ENCODE measurements around the gene ATP6V0D1.
"Not testable (repeated sequence)": the region's sequence is repeated elsewhere in the genome, so short reads cannot be mapped to it uniquely, and the experiment has no call there.

The ATP6V0D1 gene

DNA sequence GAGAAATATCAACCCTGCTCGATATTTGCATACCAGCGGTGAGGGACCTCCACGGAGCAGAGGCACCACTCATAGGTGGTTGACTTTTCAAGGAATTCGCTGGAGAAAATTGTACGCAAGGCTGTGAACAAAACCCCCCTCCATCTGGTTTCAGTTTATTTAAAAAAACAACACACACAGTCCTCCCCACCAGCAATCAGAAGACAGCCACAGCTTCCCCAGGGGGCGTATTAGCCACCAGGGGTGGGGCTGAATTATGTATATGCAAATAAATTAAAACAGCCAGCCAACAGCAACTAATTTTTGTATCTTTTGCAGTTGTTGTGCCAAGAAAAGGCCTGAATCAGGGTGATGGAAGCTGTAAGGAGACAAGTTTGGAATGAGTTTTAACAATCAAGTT is 55.9 kb downstream of the ATP6V0D1 start:
- no peak for DNase-seq

DNA sequence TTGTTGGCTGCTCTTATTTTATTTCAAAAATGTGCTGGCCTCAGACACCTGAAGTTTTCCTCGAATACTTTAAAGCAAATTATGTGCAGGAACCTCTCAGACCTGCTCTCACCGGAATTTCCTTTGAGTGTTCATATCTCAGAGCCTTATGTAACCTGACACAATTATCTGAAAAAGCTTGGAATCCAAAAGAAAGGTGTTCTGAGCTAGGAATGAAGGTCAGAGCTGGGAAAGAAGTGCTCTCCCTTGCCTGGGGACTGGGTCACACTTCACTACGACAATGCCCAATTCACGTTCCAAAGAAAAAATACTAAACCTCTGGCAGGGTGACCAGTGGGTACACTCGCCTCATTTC is 56.7 kb downstream of the ATP6V0D1 start:
- DNase-seq: no peak

DNA sequence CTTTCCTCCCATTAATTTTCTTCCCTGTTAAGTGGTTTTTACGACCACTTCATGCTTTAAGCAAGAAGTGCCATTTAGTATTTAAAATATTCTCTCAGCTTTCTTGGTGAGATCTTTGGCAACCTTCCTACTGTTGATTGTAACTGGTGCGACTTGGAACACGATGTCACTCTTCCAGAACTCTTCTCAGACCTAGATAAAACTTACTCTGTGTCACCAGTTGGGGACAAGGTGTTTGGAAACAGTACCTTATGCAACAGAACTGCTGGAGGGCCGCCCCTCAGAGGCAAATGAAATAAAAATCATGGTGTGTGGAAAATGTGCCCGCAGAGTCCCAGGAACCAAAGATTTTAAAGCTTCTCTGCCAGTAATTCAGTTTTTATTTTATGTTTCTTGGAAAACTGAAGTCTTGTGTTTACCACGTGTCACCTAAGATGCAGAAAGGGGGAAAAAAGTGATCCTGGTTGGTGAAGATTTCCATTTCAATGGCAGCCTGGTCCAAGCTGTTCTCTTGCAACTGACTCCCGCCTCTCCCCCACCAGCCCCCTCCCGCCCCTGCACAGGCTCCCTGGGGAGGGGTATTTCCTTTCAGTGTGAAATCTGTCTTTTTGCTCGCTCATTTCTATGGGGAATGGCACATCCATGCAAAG is 57.2 kb downstream of the ATP6V0D1 start:
- no peak for DNase-seq

DNA sequence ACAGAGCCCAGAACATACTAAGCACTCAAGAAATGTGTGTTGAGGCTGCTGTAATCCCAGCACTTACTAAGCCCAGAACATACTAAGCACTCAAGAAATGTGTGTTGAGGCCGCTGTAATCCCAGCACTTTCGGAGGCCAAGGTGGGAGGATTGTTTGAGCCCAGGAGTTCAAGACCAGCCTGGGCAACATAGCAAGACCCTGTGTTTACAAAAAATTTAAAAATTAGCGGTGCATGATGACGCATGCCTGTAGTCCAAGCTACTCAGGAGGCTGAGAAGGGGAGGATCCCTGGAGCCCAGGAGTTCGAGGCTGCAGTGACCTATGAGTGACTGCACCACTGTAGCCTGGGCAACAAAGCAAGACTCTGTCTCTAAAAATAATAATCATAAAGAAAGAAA is 57.9 kb downstream of the ATP6V0D1 start:
- no peak for DNase-seq

DNA sequence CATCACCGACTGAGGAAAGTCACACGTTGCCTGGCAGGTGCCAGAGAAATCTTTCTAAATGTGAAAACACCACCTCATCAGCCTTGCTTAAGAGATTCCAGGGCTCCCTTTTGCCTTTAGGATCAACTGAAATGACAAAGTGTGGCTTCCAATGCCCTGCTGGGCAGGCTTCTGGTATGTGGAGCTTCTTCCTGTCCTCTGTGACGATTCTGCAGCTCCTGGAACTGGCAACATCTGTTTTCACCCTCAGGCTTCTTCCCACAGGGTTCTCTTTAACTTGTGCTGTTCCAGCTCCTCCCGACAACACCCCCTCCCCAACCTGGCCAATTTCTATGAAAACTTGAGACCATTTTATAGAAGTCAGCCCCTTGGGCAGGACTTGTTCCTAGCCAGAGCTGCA is 59.9 kb downstream of the ATP6V0D1 start:
- no peak for DNase-seq

DNA sequence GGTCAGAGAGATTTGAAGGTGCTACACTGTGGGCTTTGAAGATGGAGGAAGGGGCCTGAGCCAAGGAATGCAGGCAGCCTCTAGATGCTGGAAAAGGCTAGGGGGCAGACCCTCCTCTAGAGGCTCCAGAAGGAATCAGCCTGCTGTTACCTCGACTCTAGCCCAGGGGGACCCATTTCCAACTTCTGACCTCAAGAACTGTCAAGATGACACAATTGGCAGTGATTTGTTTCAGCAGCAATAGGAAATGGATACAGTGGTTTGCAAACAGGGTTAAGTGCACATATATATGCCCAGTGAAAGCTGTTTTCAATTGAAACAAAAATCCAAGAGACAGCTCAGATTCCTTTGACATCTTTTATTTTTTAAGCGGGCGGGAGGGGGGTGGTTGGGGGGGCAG is 61.0 kb downstream of the ATP6V0D1 start:
- DNase-seq: no peak

DNA sequence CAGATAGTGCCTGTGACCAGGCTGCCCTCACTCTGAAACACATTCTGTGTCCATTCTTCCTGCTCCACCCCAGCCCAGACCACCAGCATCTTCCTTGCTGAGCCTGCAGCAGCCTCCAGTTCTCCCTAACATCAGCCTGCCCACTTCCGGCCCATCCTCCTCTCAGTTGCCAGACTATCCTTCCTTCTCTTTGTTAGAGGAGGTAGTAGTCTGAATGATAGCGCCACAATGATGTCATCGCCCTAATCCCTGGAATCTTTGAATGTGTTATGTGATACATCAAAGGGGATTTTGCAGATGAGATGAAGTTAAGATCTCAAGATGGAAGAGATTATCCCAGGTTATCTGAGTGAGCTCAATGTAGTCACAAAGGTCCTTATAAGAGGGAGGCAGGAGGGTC is 61.5 kb downstream of the ATP6V0D1 start:
- no peak for DNase-seq

DNA sequence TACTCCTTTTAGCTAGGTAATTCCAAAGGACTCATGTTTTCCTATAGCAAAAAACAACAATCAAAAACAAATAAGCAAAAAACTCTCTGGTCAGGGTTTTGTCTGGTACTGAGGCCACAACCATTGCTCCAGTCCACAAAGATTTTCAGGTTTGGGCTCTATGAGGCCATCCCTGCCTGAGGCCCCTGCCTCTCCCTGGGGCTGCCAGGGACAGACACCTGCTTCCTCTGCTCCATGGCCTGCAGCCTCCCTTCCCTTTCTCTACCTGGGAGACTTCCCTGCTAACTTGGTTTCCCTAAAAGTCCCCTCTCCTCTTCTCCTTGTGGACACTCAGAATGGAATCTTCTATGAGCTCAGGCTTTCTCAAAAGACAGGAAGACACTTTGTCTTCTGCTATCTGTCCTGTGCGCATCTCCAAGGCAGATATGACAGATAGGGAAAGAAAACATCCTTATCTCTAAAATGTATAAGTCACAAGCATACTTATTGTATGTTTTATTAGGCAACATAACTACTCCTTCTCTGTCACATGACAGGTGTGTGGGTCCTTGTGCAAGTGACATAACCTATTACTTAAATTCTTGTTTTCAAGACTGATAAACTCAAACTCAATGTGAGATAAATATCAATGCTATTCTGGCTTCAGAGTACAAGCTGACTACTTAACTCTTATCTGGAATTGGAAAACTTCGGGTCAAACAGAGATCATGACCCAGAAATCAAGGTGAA is 63.5 kb downstream of the ATP6V0D1 start:
- no peak for DNase-seq

DNA sequence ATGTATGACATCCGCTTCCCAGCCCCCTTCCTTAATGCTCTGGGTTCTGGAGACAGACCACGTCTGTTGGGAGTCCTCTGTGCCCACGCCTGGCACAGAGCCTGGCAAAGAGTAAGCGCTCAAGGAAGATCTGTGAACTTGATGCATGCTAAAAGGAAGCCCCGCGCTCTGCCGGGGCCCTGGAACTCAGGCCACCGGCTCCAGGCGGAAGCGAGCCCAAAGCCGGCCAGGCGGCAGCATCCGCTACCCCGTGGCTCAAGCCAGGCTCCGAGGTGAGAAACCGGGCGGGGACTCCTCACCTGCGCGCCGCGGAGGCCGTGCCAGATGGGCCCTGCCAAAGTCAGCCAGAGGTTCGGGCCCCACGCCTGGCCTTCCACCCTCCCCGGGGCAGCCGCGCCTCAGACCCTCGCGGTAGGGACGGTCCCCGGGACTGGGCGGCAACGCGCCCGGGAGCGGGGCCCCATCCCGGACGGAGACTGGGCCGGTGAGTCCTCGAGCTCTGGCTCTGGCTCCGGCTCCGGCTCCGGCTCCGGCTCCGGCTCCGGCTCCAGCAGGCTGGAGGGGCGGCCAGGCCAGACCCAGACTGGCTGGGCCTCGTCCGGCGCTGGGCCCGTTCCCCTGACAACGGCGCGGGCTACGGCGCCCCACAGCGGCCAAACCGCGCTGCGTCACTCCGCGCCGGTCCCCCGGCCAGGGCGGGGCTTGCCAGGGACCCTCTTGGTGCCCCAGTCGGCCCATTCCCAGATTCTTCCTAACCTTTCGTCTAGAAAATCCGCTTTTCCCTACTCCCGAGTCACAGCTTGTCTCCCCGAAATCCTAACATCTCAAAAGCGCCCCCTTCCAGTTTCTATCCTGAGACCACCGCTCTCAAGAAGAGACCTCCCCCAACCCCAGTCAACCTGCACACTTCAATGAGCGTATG is 64.8 kb downstream of the ATP6V0D1 start, which contains the start of gene ZDHHC1:
TSS of gene ZDHHC1 (minus strand) at position 606 of the 922 bp plus-strand sequence. CDS start 8,702 bp downstream, outside the sequence.
- peak; percentile 39 for DNase-seq

DNA sequence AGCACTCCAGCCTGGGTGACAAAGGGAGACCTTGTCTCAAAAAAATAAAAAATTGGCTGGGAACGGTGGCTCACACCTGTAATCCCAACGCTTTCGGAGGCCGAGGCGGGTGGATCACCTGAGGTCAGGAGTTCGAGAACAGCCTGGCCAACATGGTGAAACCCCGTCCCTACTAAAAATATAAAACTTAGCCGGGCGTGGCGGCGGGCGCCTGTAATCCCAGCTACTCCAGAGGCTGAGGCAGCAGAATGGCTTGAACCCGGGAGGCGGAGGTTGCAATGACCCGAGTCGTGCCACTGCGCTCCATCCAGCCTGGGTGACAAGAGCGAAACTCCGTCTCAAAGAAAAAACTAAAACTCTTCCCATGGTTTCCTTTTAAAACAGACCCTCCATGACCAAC is 65.5 kb downstream of the ATP6V0D1 start:
- not testable (repeated sequence) for DNase-seq

DNA sequence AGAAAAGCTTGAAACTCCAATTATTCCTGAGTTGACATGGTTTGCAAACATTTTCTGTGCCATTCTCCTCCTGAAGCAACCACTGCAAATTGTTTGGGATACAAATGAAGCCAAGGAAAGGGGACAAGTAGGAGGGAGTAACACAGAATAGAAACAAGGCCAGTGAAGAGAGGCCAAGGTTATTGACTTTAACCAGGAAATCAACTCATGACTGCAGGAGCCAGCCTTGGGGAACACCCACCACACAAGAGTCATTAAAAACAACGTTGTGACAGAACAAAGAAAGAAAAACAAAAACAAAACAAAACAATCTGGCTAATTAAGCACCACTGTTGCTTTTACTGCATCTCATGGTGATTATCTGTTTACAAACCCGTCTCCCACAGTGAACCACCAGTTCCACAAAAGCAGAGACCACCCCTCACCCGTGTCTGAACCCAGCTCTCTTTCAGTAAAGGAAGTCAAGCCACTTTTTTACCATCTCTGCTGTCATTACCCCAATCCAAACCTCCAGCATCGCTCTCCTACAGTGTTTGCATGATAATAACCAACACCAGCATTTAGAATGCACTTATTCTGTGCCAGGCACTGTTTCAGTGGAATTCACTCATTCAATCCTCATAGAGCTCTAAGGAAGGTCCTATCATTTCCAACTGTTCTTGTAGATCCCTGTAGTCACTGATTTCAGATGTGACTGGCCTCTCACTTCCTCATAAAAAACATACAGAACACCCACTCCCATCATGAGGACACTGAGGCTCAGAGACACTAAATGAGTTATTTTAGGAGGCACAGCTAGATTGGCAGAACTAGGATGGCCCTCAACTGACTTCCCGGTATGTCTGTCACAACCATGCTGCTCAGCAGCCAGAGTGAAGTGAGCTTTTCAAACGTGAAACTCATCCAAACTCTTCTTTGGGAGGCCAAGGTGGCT is 66.7 kb downstream of the ATP6V0D1 start:
- no peak for DNase-seq

DNA sequence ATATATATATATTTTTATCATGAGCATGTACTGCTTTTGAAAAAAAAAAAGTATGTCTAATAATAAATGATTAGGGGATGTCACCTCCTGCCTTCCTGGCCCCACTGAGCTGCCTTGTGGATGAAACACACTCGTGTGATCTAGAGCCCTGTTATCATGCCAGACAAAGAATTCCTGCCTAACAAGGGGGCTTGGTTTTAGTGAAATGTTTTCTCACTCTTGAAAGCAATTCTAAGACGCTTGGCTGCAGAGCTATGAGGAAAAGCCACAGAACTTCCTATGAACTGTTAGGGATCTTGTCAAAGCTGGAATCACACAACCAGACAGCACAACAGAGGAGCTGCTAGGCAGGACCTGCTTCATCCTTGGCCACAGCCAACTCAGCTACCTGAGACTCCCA is 68.7 kb downstream of the ATP6V0D1 start:
- no peak for DNase-seq

DNA sequence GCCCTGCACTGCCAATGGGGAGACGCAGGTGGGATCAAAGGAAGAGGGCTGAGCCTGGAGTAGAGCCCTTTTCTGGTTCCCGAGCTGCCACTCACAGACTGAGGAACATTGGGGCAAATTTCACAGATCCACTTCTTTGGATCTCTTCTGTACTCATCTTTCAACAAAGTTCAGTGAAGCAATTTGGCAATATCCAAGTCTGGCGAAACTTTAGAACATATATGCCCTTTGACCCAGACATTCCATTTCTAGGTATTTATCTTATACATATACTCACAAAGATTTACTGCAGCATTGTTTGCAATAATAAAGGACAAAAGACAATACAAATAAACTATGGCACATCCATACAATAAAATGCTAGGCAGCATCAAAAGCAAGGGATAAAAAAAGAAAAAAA is 69.6 kb downstream of the ATP6V0D1 start:
- DNase-seq: no peak

DNA sequence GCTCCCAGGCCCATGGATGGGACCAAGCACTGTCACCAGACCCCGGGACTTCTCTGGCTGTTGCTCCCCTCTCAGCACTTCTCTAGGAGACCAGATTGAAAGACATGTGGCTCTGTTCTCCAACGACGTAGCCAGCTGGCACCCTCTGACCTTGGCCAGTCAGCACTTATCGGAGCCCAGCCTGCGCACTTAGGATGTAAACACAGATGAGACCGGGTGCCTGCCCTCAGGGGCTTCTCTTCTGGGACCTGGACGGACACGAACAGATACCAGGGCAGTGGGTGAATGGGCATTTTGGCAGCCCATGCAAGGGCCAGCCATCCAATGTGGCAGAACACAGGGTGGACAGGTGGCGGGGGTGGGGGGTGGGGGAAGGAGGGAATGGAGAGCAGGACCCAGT is 71.3 kb downstream of the ATP6V0D1 start:
- no peak for DNase-seq

DNA sequence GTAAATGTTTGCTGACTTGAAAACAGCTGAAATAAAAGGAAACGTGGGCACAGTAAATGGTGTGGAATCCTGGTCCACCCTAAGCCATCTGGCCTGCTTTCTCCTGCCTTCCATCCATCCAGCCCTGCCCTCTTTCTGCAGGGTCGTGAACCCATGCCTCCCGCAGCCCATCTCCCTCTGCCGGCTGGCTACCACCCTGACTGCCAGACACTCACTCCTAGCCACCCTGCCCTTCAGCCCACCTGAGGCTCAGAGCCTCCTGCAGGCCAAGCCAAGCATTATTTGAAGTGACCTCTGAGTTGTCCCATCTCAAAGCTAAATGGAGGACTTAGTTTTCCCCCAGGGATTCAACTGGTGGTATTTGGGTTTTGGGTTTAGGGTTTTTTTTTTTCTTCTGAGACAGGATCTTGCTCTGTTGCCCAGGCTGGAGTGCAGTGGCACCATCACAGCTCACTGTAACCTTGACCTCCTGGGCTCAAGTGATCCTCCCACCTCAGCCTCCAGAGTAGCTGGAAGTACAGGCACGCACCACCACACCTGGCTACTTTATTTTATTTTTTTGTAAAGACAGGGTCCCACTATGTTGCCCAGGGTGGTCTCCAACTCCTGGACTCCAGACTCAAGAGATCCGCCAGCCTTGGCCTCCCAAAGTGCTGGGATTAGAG is 73.0 kb downstream of the ATP6V0D1 start:
- DNase-seq: no peak

DNA sequence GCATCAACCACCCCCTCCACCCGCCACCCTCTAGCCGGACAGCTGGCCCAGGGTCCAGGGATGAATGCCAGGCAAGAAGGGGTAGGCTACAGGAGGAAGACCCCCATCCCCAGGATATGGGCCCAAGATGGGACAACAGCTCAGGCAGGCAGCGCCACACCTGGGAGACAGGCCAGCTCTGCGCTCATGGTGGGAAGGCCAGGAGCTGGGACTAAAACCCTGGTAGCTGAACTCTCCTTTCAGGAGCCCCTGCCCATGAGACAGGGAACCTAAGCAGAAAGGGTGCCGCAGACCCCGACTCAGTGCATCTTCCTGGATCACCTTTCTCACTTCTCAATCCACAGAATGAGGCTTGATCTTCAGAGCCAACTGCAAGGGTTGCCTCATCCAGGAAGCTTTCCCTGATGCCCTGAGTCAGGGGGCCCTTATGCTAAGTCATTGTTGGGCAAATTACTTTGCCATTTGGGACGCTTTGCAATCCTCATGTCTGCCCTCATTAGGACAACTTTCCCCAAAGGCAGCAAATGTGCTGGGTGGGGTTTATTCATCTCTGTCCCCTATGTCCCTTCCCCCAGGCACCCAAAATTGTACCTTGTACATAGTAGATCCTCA is 73.7 kb downstream of the ATP6V0D1 start:
- DNase-seq: no peak

DNA sequence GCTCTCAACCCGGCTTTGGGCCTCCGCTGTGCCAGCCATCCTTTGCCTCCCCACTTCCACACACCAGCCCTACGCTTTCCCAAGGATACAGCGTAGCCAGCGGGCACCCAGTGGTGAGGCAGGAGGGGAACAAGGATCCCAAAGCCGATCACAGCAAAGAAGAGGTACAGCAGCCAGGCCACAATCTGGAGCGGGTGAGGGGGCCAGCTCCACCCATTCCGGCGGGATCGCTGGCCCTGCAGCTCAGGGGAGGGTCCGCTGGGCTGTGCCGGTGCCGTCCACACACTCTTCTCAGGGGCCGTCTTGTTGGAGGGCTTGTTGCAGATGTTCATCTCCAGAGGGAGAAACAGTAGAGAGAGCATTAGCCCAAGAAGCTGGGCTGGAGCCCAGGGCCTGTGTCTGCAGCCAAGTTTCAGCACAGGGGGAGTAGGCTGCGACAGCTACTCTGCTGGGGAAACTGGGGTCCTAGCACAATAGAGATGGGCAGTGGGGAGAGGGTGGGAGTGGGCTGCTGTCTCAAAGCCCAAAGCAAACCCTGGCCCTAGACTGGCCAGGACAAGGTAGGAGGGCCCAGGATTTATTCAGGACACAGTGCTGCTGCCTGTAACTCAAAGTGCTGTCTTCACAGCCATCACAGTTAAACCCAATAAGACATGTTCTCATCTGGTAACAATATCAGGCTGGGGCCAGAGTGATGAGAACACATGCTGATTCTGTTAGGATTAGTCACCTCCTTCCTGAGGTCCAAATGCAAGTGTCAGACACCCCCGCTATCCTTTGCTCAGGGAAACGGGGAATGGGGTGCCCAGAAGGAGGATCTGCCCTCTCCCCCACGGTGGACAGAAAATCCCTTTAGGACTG is 74.6 kb downstream of the ATP6V0D1 start:
- no peak for DNase-seq

DNA sequence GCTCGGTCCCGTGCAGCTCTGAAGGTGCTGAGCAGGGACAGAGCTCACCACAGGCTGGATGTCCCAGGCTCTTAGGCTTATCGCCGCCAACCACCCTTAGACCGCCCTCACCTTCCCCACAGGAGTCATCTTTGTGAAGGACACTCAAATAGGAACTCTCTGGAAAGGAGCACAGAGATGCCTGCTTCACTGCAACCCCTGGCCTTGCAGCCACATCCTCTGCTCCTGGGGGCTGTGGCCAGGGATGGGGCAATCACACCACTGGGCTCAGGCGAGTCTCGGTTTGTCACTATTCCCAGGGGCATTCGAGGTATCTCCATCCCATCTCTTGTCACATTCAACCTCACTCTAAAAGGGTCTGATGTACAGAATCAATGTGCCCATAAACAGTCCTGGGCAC is 75.6 kb downstream of the ATP6V0D1 start:
- DNase-seq: no peak

DNA sequence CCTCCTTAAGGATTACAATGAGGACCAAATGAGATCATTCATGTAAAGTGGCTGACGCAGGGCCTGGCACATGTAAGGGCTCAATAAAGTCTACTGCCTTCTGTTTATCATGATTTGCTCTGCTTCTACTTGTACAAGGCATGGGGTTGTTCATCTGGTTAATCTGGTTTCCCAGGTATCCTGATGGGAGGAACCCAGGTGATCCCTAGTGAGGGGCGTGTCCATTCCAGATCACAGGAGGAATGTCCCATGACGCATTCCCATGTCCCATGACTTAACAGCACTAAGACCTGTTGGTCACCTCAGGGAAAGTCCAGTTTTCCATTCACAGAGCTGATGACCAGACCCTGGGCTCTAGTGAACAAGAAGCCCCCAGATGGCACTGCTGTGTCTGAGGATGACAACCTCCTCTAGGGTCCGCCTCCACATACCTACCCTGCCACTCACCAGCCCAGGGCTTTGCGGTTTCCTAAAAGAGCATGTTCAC is 76.2 kb downstream of the ATP6V0D1 start:
- DNase-seq: no peak

DNA sequence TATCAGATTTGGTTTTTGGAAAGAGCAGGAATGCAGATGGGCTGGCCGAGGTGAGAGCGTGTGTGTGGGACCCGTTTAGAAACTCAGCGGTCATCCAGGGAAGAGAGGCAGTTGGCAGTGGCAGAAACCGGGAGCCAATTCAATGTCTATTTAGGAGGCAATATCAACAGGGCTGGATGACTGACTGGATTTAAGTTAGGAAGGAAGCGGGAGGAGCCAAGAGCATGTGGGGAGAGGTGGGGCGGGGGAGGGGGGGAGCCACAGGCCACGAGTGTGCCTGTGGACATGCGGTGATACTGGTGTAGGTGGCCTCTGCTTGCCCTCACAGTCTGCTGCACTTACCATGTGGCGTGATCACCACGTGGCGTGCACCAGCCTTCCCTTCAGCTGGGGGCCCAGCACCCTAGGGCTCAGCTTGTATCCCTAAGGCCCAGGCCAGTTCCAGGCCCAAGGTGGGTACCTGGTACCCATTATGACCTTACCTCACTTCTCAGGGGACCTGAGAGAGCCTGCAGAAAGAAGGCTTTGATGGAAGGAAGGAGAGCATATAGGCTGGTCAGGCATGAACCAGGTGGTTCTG is 76.9 kb downstream of the ATP6V0D1 start:
- DNase-seq: no peak

All from activated CD4-positive, alpha-beta T cell treated with anti-CD3 and anti-CD28 coated beads, Interleukin-2, amount 50 U/mL, for 1 hour (primary cell).